Stimulated activated CD8-positive, alpha-beta memory T cell treated with anti-CD3 and anti-CD28 coated beads, Interleukin-15, amount 100 ng/mL, for 4 hours (primary cell): ENCODE data around the gene HCAR3.

ENCODE experiments used
- DNase-seq, 2 donors: peaks; one replicate each; pipeline ENCODE4 v3.0.0-alpha.2; 2020; ENCODE audit warnings: low read depth in 2 of 2

HCAR3 gene

GRCh38 chr12:122669397-122670070 lies 47.1 kb downstream of the HCAR3 start:
- DNase-seq: no peak

- DNase-seq: no peak
Measured at GRCh38 chr12:122668268-122668667, 48.3 kb downstream of the HCAR3 start.

- no peak for DNase-seq
Measured at GRCh38 chr12:122665759-122666158, 50.9 kb downstream of the HCAR3 start.

- DNase-seq: no peak
Measured at GRCh38 chr12:122665349-122665748, 51.3 kb downstream of the HCAR3 start.
